ENCODE results near the gene TOLLIP. TPM values are rescaled to one million over a fixed set of nuclear protein-coding genes. Genes with fewer than 3 reads are reported as not detected.
"Not testable (repeated sequence)": the region's sequence is repeated elsewhere in the genome, so short reads cannot be mapped to it uniquely, and the experiment has no call there.

TOLLIP gene
- total RNA-seq, 2 experiments from 2014 or later: 36.7 to 37.5 TPM

DNA sequence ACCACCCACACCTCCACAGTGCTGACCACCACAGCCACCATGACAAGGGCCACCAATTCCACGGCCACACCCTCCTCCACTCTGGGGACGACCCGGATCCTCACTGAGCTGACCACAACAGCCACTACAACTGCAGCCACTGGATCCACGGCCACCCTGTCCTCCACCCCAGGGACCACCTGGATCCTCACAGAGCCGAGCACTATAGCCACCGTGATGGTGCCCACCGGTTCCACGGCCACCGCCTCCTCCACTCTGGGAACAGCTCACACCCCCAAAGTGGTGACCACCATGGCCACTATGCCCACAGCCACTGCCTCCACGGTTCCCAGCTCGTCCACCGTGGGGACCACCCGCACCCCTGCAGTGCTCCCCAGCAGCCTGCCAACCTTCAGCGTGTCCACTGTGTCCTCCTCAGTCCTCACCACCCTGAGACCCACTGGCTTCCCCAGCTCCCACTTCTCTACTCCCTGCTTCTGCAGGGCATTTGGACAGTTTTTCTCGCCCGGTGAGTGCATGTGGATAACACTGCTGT lies 58.1 kb downstream of the TOLLIP start:
- Mint-ChIP-seq H3K4me3 (no peak overlapping the region), H3K4me1 (no peaks in the 10 kb centered on the region), H3K27ac (no peak overlapping the region), H3K9me3 (peaks cover 15% of the 10 kb centered on the region), H3K36me3 (peaks cover 1% of the 10 kb centered on the region), H3K27me3 (no peaks in the 10 kb centered on the region)
- no peak for ATAC-seq (ENCODE audit: low read depth)
- POLR2A ChIA-PET: no interaction called here
- no peak for DNase-seq

- H3K27me3 Mint-ChIP-seq; H3K36me3 Mint-ChIP-seq; POLR2A ChIA-PET; H3K4me3 Mint-ChIP-seq; DNase-seq; ATAC-seq (ENCODE audit: low read depth); H3K4me1 Mint-ChIP-seq; H3K27ac Mint-ChIP-seq: not testable (repeated sequence)
- H3K9me3 Mint-ChIP-seq: peaks cover 16% of the 10 kb centered on the region
Measured at GRCh38 chr11:1250411-1250810, 59.0 kb downstream of the TOLLIP start.

DNA sequence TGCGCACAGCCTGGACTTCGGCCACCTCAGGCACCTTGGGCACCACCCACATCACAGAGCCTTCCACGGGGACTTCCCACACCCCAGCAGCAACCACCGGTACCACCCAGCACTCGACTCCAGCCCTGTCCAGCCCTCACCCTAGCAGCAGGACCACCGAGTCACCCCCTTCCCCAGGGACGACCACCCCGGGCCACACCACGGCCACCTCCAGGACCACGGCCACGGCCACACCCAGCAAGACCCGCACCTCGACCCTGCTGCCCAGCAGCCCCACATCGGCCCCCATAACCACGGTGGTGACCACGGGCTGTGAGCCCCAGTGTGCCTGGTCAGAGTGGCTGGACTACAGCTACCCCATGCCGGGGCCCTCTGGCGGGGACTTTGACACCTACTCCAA lies 60.5 kb downstream of the TOLLIP start:
- H3K4me3 Mint-ChIP-seq; DNase-seq; H3K36me3 Mint-ChIP-seq; H3K4me1 Mint-ChIP-seq; ATAC-seq (ENCODE audit: low read depth); H3K27ac Mint-ChIP-seq; H3K27me3 Mint-ChIP-seq; POLR2A ChIA-PET: not testable (repeated sequence)
- H3K9me3 Mint-ChIP-seq: peaks cover 16% of the 10 kb centered on the region

DNA sequence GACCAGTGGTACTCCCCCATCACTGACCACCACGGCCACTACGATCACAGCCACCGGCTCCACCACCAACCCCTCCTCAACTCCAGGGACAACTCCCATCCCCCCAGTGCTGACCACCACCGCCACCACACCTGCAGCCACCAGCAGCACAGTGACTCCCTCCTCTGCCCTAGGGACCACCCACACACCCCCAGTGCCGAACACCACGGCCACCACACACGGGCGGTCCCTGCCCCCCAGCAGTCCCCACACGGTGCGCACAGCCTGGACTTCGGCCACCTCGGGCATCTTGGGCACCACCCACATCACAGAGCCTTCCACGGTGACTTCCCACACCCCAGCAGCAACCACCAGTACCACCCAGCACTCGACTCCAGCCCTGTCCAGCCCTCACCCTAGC lies 62.4 kb downstream of the TOLLIP start:
- H3K4me3 Mint-ChIP-seq; H3K27me3 Mint-ChIP-seq; H3K4me1 Mint-ChIP-seq; H3K27ac Mint-ChIP-seq; ATAC-seq (ENCODE audit: low read depth); H3K36me3 Mint-ChIP-seq; DNase-seq; POLR2A ChIA-PET: not testable (repeated sequence)
- peaks cover 16% of the 10 kb centered on the region for H3K9me3 Mint-ChIP-seq

DNA sequence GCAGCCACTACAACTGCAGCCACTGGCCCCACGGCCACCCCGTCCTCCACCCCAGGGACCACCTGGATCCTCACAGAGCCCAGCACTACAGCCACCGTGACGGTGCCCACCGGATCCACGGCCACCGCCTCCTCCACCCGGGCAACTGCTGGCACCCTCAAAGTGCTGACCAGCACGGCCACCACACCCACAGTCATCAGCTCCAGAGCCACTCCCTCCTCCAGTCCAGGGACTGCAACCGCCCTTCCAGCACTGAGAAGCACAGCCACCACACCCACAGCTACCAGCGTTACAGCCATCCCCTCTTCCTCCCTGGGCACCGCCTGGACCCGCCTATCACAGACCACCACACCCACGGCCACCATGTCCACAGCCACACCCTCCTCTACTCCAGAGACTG lies 63.1 kb downstream of the TOLLIP start:
- H3K9me3 Mint-ChIP-seq: peaks cover 14% of the 10 kb centered on the region
- H3K27me3 Mint-ChIP-seq; H3K27ac Mint-ChIP-seq; H3K36me3 Mint-ChIP-seq; POLR2A ChIA-PET; DNase-seq; ATAC-seq (ENCODE audit: low read depth); H3K4me3 Mint-ChIP-seq; H3K4me1 Mint-ChIP-seq: not testable (repeated sequence)

DNA sequence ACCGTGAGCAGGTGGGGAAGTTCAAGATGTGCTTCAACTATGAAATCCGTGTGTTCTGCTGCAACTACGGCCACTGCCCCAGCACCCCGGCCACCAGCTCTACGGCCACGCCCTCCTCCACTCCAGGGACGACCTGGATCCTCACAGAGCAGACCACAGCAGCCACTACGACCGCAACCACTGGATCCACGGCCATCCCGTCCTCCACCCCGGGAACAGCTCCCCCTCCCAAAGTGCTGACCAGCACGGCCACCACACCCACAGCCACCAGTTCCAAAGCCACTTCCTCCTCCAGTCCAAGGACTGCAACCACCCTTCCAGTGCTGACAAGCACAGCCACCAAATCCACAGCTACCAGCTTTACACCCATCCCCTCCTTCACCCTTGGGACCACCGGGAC lies 63.7 kb downstream of the TOLLIP start:
- DNase-seq; H3K27me3 Mint-ChIP-seq; H3K4me1 Mint-ChIP-seq; H3K27ac Mint-ChIP-seq; H3K4me3 Mint-ChIP-seq; H3K9me3 Mint-ChIP-seq; ATAC-seq (ENCODE audit: low read depth); POLR2A ChIA-PET; H3K36me3 Mint-ChIP-seq: not testable (repeated sequence)

- H3K36me3 Mint-ChIP-seq; H3K27ac Mint-ChIP-seq; POLR2A ChIA-PET; ATAC-seq (ENCODE audit: low read depth); H3K4me1 Mint-ChIP-seq; DNase-seq; H3K9me3 Mint-ChIP-seq; H3K27me3 Mint-ChIP-seq; H3K4me3 Mint-ChIP-seq: not testable (repeated sequence)
Measured at GRCh38 chr11:1244557-1244956, 64.9 kb downstream of the TOLLIP start.

DNA sequence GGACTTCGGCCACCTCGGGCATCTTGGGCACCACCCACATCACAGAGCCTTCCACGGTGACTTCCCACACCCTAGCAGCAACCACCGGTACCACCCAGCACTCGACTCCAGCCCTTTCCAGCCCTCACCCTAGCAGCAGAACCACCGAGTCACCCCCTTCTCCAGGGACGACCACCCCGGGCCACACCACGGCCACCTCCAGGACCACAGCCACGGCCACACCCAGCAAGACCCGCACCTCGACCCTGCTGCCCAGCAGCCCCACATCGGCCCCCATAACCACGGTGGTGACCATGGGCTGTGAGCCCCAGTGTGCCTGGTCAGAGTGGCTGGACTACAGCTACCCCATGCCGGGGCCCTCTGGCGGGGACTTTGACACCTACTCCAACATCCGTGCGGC lies 65.9 kb downstream of the TOLLIP start:
- H3K36me3 Mint-ChIP-seq; ATAC-seq (ENCODE audit: low read depth); DNase-seq; H3K4me1 Mint-ChIP-seq; POLR2A ChIA-PET; H3K9me3 Mint-ChIP-seq; H3K27me3 Mint-ChIP-seq; H3K27ac Mint-ChIP-seq; H3K4me3 Mint-ChIP-seq: not testable (repeated sequence)

DNA sequence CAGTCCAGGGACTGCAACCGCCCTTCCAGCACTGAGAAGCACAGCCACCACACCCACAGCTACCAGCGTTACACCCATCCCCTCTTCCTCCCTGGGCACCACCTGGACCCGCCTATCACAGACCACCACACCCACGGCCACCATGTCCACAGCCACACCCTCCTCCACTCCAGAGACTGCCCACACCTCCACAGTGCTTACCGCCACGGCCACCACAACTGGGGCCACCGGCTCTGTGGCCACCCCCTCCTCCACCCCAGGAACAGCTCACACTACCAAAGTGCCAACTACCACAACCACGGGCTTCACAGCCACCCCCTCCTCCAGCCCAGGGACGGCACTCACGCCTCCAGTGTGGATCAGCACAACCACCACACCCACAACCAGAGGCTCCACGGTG lies 66.7 kb downstream of the TOLLIP start:
- H3K36me3 Mint-ChIP-seq; H3K27me3 Mint-ChIP-seq; POLR2A ChIA-PET; H3K27ac Mint-ChIP-seq; DNase-seq; H3K4me1 Mint-ChIP-seq; H3K4me3 Mint-ChIP-seq; H3K9me3 Mint-ChIP-seq; ATAC-seq (ENCODE audit: low read depth): not testable (repeated sequence)

DNA sequence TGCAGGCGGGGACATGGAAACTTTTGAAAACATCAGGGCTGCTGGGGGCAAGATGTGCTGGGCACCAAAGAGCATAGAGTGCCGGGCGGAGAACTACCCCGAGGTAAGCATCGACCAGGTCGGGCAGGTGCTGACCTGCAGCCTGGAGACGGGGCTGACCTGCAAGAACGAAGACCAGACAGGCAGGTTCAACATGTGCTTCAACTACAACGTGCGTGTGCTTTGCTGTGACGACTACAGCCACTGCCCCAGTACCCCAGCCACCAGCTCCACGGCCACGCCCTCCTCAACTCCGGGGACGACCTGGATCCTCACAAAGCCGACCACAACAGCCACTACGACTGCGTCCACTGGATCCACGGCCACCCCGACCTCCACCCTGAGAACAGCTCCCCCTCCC lies 67.1 kb downstream of the TOLLIP start:
- Mint-ChIP-seq H3K4me1 (no peaks in the 10 kb centered on the region), H3K36me3 (no peaks in the 10 kb centered on the region), H3K9me3 (peaks cover 4% of the 10 kb centered on the region), H3K27me3 (no peaks in the 10 kb centered on the region), H3K27ac (no peak overlapping the region), H3K4me3 (no peak overlapping the region)
- ATAC-seq (ENCODE audit: low read depth) (no peak), DNase-seq (no peak)
- POLR2A ChIA-PET: no interaction called here

- ATAC-seq (ENCODE audit: low read depth) (no peak), DNase-seq (no peak)
- Mint-ChIP-seq H3K4me3 (no peak overlapping the region), H3K4me1 (no peaks in the 10 kb centered on the region), H3K27ac (no peak overlapping the region), H3K36me3 (no peaks in the 10 kb centered on the region), H3K9me3 (peaks cover 4% of the 10 kb centered on the region), H3K27me3 (no peaks in the 10 kb centered on the region)
- POLR2A ChIA-PET: no interaction called here
Measured at GRCh38 chr11:1241706-1242105, 67.7 kb downstream of the TOLLIP start.

DNA sequence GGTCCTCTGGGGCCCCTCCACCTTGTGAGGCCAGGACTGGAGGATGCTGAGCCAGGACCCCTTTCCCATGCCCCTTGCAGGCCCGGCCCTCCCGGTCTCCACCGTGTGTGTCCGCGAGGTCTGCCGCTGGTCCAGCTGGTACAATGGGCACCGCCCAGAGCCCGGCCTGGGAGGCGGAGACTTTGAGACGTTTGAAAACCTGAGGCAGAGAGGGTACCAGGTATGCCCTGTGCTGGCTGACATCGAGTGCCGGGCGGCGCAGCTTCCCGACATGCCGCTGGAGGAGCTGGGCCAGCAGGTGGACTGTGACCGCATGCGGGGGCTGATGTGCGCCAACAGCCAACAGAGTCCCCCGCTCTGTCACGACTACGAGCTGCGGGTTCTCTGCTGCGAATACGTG lies 68.7 kb downstream of the TOLLIP start:
- ATAC-seq (ENCODE audit: low read depth): no peak

GRCh38 chr11:1239596-1240205 lies 69.7 kb downstream of the TOLLIP start:
- peaks cover 2% of the 10 kb centered on the region for H3K9me3 Mint-ChIP-seq
- POLR2A ChIA-PET: no interaction called here
- no peaks in the 10 kb centered on the region for H3K36me3 Mint-ChIP-seq
- no peak overlapping the region for H3K27ac Mint-ChIP-seq
- no peak overlapping the region for H3K4me3 Mint-ChIP-seq
- H3K27me3 Mint-ChIP-seq: no peaks in the 10 kb centered on the region
- DNase-seq: no peak
- no peak for ATAC-seq (ENCODE audit: low read depth)
- no peaks in the 10 kb centered on the region for H3K4me1 Mint-ChIP-seq

More for the DNA sequence above, 68.7 kb downstream of the TOLLIP start:
- Mint-ChIP-seq H3K4me3 (no peak overlapping the region), H3K9me3 (peaks cover 2% of the 10 kb centered on the region), H3K36me3 (no peaks in the 10 kb centered on the region), H3K27me3 (no peaks in the 10 kb centered on the region), H3K27ac (no peak overlapping the region), H3K4me1 (no peaks in the 10 kb centered on the region)
- no peak for DNase-seq
- POLR2A ChIA-PET: no interaction called here

DNA sequence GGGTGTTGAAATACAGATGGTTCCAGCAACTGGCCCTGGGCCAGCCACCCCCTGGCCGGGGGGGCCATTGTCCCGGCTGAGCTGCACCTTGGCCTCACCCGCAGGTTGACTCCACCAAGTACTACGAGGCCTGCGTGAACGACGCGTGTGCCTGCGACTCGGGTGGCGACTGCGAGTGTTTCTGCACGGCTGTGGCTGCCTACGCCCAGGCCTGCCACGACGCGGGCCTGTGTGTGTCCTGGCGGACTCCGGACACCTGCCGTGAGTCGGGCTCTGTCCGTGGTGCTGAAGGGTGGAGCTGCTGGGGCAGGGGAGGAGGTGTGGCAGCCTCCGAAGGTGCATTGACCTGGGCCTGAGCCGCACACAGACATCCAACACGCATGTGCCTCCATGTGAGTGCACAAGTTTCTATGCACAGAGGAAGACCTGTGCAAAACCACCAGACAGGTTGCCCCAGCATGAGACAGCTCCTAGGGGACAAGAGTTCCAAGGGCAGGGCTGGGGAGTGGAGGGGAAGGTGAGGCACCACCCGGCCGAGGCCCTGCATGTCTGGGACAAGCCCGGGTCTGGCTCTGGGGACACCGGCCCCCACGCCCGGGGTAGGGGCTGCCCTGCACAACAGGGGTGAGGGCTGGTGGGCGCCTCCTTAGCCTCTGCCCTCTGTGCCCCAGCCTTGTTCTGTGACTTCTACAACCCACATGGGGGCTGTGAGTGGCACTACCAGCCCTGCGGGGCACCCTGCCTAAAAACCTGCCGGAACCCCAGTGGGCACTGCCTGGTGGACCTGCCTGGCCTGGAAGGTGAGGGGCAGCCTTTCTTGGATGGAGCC lies 70.5 kb downstream of the TOLLIP start:
- ATAC-seq (ENCODE audit: low read depth) (no peak), DNase-seq (no peak)
- Mint-ChIP-seq H3K27ac (no peak overlapping the region), H3K4me3 (no peak overlapping the region), H3K4me1 (no peaks in the 10 kb centered on the region), H3K9me3 (peaks cover 2% of the 10 kb centered on the region), H3K36me3 (no peaks in the 10 kb centered on the region), H3K27me3 (no peaks in the 10 kb centered on the region)
- POLR2A ChIA-PET: no interaction called here

All from activated naive CD8-positive, alpha-beta T cell treated with anti-CD3 and anti-CD28 coated beads, Interleukin-2, amount 10 ng/mL, durations not matched to agents 7 days and 5 days (primary cell).